HG02885 (cell line): ENCODE measurements around the gene TMEM266.

Source experiments
- ATAC-seq: cut with Tn5 transposase; IDR thresholded peaks from one replicate; pipeline ENCODE4 v1.9.1; 2021; ENCODE audit warnings: mild to moderate bottlenecking; ENCODE audit not compliant: unreplicated experiment, poor library complexity

TMEM266 gene

GRCh38 chr15:76118767-76119166 lies 59.0 kb downstream of the TMEM266 start:
- no peak for ATAC-seq

- ATAC-seq = no peak
These were observed 63.2 kb downstream of the TMEM266 start for GRCh38 chr15:76123031-76123430.

GRCh38 chr15:76127169-76127568 lies 67.4 kb downstream of the TMEM266 start:
- ATAC-seq = no peak

GRCh38 chr15:76127880-76128279 lies 68.1 kb downstream of the TMEM266 start:
- no peak for ATAC-seq

GRCh38 chr15:76134537-76134936 lies 74.8 kb downstream of the TMEM266 start:
- ATAC-seq = no peak

- no peak for ATAC-seq
These were observed 75.7 kb downstream of the TMEM266 start for GRCh38 chr15:76135516-76135915.

- no peak for ATAC-seq
These were observed 78.7 kb downstream of the TMEM266 start for GRCh38 chr15:76138436-76138835.

GRCh38 chr15:76139368-76140073 lies 79.7 kb downstream of the TMEM266 start:
- ATAC-seq = peak; percentile 62

- ATAC-seq = no peak
These were observed 80.3 kb downstream of the TMEM266 start for GRCh38 chr15:76140074-76140464.

GRCh38 chr15:76146812-76147211 lies 87.0 kb downstream of the TMEM266 start:
- no peak for ATAC-seq

GRCh38 chr15:76147906-76148570 lies 88.3 kb downstream of the TMEM266 start:
- ATAC-seq = peak; percentile 50

- ATAC-seq = no peak
These were observed 89.6 kb downstream of the TMEM266 start for GRCh38 chr15:76149291-76149915.

GRCh38 chr15:76150513-76150912 lies 90.7 kb downstream of the TMEM266 start:
- peak; percentile 14 for ATAC-seq

GRCh38 chr15:76150971-76151598 lies 91.3 kb downstream of the TMEM266 start:
- ATAC-seq = peak; percentile 84

- ATAC-seq = no peak
These were observed 91.8 kb downstream of the TMEM266 start for GRCh38 chr15:76151599-76151974.

- no peak for ATAC-seq
These were observed 92.4 kb downstream of the TMEM266 start for GRCh38 chr15:76152197-76152596.

- ATAC-seq = no peak
These were observed 93.7 kb downstream of the TMEM266 start for GRCh38 chr15:76153241-76154197.

GRCh38 chr15:76155731-76156130 lies 95.9 kb downstream of the TMEM266 start:
- no peak for ATAC-seq

GRCh38 chr15:76158226-76158625 lies 98.4 kb downstream of the TMEM266 start:
- ATAC-seq = no peak

- no peak for ATAC-seq
These were observed 99.0 kb downstream of the TMEM266 start for GRCh38 chr15:76158815-76159214.
